K562 (cell line): ENCODE measurements around the gene ENG. TPM values are rescaled to one million over a fixed set of nuclear protein-coding genes. Genes with fewer than 3 reads are reported as not detected.

Experiments
- AFF1 ChIP-seq, 2 experiments: fragments of 450-650 bp; IDR thresholded peaks; 2 replicates each; pipeline ENCODE4 v1.6.1; 2018; ENCODE audit warnings: mild to moderate bottlenecking in 2 of 2, low read depth in 1 of 2; ENCODE audit not compliant: partially characterized antibody in 2 of 2
- ATF1 ChIP-seq, 2 experiments: fragments of 450-650 bp in 1 of 2; IDR thresholded peaks; 2 replicates each; pipeline ENCODE4 v1.6.1; 2016; ENCODE audit warnings: missing compliant biosample characterization in 1 of 2, missing genetic modification characterization in 1 of 2
- GABPA ChIP-seq: fragments of 200-800 bp; sonication (Bioruptor generic); conservative IDR thresholded peaks from 2 replicates; pipeline ENCODE4 v1.6.1; 2016; ENCODE audit warnings: low read depth, missing genetic modification characterization, missing compliant biosample characterization
- GABPB2 ChIP-seq: fragments of 250-450 bp; sonication (Bioruptor Pico); conservative IDR thresholded peaks from 2 replicates; pipeline ENCODE4 v1.5.1; 2021; ENCODE audit warnings: mild to moderate bottlenecking
- HDAC2 ChIP-seq: fragments of 450-650 bp; IDR thresholded peaks from 2 replicates; pipeline ENCODE4 v1.6.1; 2016; ENCODE audit warnings: mild to moderate bottlenecking
- KLF16 ChIP-seq: IDR thresholded peaks from 2 replicates; pipeline ENCODE4 v1.6.1; 2016; ENCODE audit warnings: antibody characterized with exemption
- SMAD1 ChIP-seq: fragments of 150-350 bp; IDR thresholded peaks from 2 replicates; pipeline ENCODE4 v1.6.1; 2014; ENCODE audit warnings: low read length, low read depth; ENCODE audit not compliant: partially characterized antibody
- SMARCA4 ChIP-seq: fragments of 450-650 bp; IDR thresholded peaks from 2 replicates; pipeline ENCODE4 v1.6.1; 2016
- SP2 ChIP-seq: IDR thresholded peaks from 2 replicates; pipeline ENCODE4 v1.6.1; 2011; ENCODE audit warnings: mild to moderate bottlenecking, low read depth, low read length, moderate library complexity; ENCODE audit not compliant: poor library complexity, severe bottlenecking; ENCODE audit errors: extremely low read depth
- TAF1 ChIP-seq: IDR thresholded peaks from 2 replicates; pipeline ENCODE4 v1.6.1; 2011; ENCODE audit warnings: mild to moderate bottlenecking, low read length, moderate library complexity; ENCODE audit not compliant: insufficient read depth, control insufficient read depth, severe bottlenecking; ENCODE audit errors: extremely low read depth
- TAF15 ChIP-seq: fragments of 200-400 bp; formaldehyde crosslinking; IDR thresholded peaks from 2 replicates; pipeline ENCODE4 v1.6.1; 2017; ENCODE audit warnings: mild to moderate bottlenecking, low read depth, low read length, moderate library complexity
- ZBTB26 ChIP-seq: fragments of 450-650 bp; formaldehyde crosslinking; IDR thresholded peaks from 2 replicates; pipeline ENCODE4 v1.4.0; 2022; ENCODE audit warnings: missing genetic modification characterization
- ZHX1 ChIP-seq: fragments of 150-350 bp; conservative IDR thresholded peaks from 2 replicates; pipeline ENCODE4 v1.6.1; 2014; ENCODE audit warnings: low read length
- ZNF232 ChIP-seq: sonication (generic); formaldehyde crosslinking; IDR thresholded peaks from 2 replicates; pipeline ENCODE4 v1.8.0; 2022; ENCODE audit warnings: mild to moderate bottlenecking, missing genetic modification reagents
- ZNF24 ChIP-seq: fragments of 450-650 bp; IDR thresholded peaks from 2 replicates; pipeline ENCODE4 v1.6.1; 2016
- ZNF551 ChIP-seq: fragments of 250-450 bp; sonication (Bioruptor Pico); IDR thresholded peaks from 2 replicates; pipeline ENCODE4 v1.5.0; 2021; ENCODE audit warnings: mild to moderate bottlenecking, moderate library complexity
- ZNF668 ChIP-seq: fragments of 250-450 bp; sonication (Bioruptor Pico); IDR thresholded peaks from 2 replicates; pipeline ENCODE4 v1.8.0; 2022; ENCODE audit warnings: mild to moderate bottlenecking, inconsistent platforms
- ZNF717 ChIP-seq: fragments of 250-450 bp; sonication (Bioruptor Pico); IDR thresholded peaks from 2 replicates; pipeline ENCODE4 v1.5.0; 2021
- polyA plus RNA-seq, 8 experiments: library from polyadenylated mRNA; depleted of rRNA in 4 of 8; stranded (reverse) in 5 of 8; unstranded in 3 of 8; fragments of >200 nt; fragmentation: Nextera tagmentation in 2 of 8; fragmentation: Illumina TruSeq in 1 of 8; extraction: Ambion mirVana in 2 of 8; extraction: Trizol in 1 of 8; gene quantifications; 2 replicates each; pipeline versions ENCODE4 v1.2.1 to v1.2.3, GENCODE V29; 2011 to 2014; ENCODE audit warnings: inconsistent platforms in 1 of 8, missing spikeins in 1 of 8
- total RNA-seq, 7 experiments: library from RNA; depleted of rRNA in 6 of 7; stranded (reverse); fragments of >200 nt in 6 of 7; fragmentation: Illumina TruSeq in 2 of 7; extraction: Trizol in 2 of 7; gene quantifications; 2 replicates each; pipeline versions ENCODE4 v1.2.1 to v1.2.3, GENCODE V29; 2011 to 2021; ENCODE audit warnings: low replicate concordance in 1 of 7
- TF ChIP-seq, protein P1 (sequence below): fragments of 250-450 bp; sonication (Bioruptor Pico); IDR thresholded peaks from 2 replicates; pipeline ENCODE4 v1.8.0; 2022; ENCODE audit warnings: moderate library complexity, mild to moderate bottlenecking, inconsistent platforms
- TF ChIP-seq, protein P2 (sequence below): fragments of 250-450 bp; sonication (Bioruptor Pico); IDR thresholded peaks from 2 replicates; pipeline ENCODE4 v1.8.0; 2021; ENCODE audit warnings: borderline replicate concordance, mild to moderate bottlenecking, moderate library complexity; ENCODE audit not compliant: poor library complexity, severe bottlenecking

Gene ENG
- total and polyA plus RNA-seq, 9 of the 15 experiments (the other 6 are each of a cell fraction or from before 2014, with no cell fraction given): 0.04 to 0.40 (median 0.14) TPM; not detected in 1

DNA sequence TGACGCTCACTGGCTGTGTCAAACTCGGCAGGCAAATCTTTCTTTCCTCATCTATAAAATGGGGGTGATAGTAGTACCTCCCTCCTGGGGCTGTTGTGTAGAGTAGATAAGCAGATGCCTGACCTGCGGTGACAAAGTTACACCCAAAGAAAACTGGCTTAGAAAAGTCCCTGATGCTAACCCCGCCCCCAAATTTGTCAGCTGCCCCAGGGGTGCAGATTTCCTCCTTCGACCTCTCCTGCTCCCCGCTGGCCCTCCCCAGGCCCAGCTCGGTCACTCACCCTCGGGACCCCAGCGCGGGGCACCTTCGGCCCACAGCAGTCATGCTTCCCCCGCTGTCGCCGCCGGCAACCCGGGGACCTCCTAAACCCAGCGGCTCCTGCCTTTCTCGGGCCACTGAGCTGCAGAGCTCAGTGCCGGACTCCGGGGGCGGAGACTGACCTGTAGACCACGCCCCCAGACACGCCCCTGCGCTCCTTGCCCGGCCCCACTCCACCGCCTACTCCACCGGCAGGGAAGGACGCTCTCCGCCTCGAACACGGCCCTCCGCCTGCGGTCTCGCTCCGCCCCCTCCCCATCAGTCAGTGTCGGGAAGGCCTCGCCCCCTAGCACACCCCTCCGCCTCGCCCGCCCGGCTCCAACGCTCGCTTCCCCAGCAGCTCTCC lies 83.4 kb downstream of the ENG start (continued):
- TF ChIP-seq SMAD1: no peak
- TF ChIP-seq GABPB2 (CRISPR knock-in tag): no peak
- no peak for TF ChIP-seq ZBTB26 (CRISPR knock-in tag)
- no peak for TF ChIP-seq TAF15
- TF ChIP-seq ZNF232 (CRISPR knock-in tag): no peak
- no peak for TF ChIP-seq KLF16
- TF ChIP-seq ZNF24: no peak
- TF ChIP-seq AFF1 (IDR thresholded peaks at IDR 0.05; ENCODE audit: low read depth in 1 of 2, partially characterized antibody in 2 of 2): no peak
- TF ChIP-seq ZNF551: no peak
- TF ChIP-seq ZNF668 (CRISPR knock-in tag): no peak
- no peak for TF ChIP-seq ATF1 (CRISPR knock-in tag; IDR thresholded peaks at IDR 0.05)
- peak; percentile 44 for TF ChIP-seq ATF1 (tag; IDR thresholded peaks at IDR 0.05)
- TF ChIP-seq, protein P1, sequence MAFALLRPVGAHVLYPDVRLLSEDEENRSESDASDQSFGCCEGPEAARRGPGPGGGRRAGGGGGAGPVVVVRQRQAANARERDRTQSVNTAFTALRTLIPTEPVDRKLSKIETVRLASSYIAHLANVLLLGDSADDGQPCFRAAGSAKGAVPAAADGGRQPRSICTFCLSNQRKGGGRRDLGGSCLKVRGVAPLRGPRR: no peak
- no peak for TF ChIP-seq GABPA (tag)
- TF ChIP-seq HDAC2: 0 out of 2 replicates have a peak, but pooled peaks have one; percentile 45
- TF ChIP-seq ZHX1: no peak
- TF ChIP-seq SP2: no peak
- TF ChIP-seq TAF1: peak; percentile 26
- TF ChIP-seq SMARCA4: peak; percentile 35; the same call in 1 of the 2 replicates
- TF ChIP-seq, protein P2, sequence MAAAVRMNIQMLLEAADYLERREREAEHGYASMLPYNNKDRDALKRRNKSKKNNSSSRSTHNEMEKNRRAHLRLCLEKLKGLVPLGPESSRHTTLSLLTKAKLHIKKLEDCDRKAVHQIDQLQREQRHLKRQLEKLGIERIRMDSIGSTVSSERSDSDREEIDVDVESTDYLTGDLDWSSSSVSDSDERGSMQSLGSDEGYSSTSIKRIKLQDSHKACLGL (CRISPR knock-in tag): no peak
- no peak for TF ChIP-seq ZNF717 (CRISPR knock-in tag)
